OCI-LY7 (cell line): ENCODE results near the gene KIAA1328. TPM values are rescaled to one million over a fixed set of nuclear protein-coding genes. Genes with fewer than 3 reads are reported as not detected.
"Not testable (repeated sequence)": the region's sequence is repeated elsewhere in the genome, so short reads cannot be mapped to it uniquely, and the experiment has no call there.

Source experiments
- BruUV-seq: library from RNA; stranded (reverse); fragments of 400-500 nt; replicated peaks from 2 replicates; lab custom pipeline; 2021; lab: Mats Ljungman, UMichigan
- CTCF ChIA-PET: fragments of 300-600 bp; sonication (Branson Sonifier 250); formaldehyde crosslinking; loops from one replicate; lab custom pipeline; 2022; ENCODE audit warnings: antibody characterized with exemption; ENCODE audit not compliant: unreplicated experiment; lab: Charles Lee
- POLR2A ChIA-PET: fragments of 300-600 bp; sonication (Branson Sonifier 250); formaldehyde crosslinking; loops from one replicate; lab custom pipeline; 2022; ENCODE audit warnings: antibody characterized with exemption; lab: Charles Lee
- DNase-seq: peaks from one replicate; pipeline ENCODE4 v3.0.0-alpha.2; 2015; ENCODE audit warnings: low spot score
- H2AFZ ChIP-seq: fragments of 200-600 bp; sonication (generic), shearing (Covaris generic); 2 replicates; pipeline ENCODE4 v1.6.1; 2014; ENCODE audit warnings: mild to moderate bottlenecking, antibody characterized with exemption, low read length, moderate library complexity
- H3K27ac ChIP-seq: fragments of 200-600 bp; sonication (generic); 2 replicates; pipeline ENCODE4 v1.5.1; 2014; ENCODE audit warnings: mixed run types, low read depth, mild to moderate bottlenecking, moderate library complexity, low read length, inconsistent platforms; ENCODE audit not compliant: poor library complexity, severe bottlenecking
- H3K36me3 ChIP-seq: fragments of 200-600 bp; sonication (generic); 2 replicates; pipeline ENCODE4 v1.6.1; 2014; ENCODE audit warnings: mild to moderate bottlenecking, antibody characterized with exemption, low read length, moderate library complexity, mixed read lengths; ENCODE audit not compliant: insufficient read depth
- H3K4me1 ChIP-seq: fragments of 200-600 bp; sonication (generic); 2 replicates; pipeline ENCODE4 v1.5.1; 2014; ENCODE audit warnings: mild to moderate bottlenecking, low read length; ENCODE audit not compliant: insufficient read depth, poor library complexity, severe bottlenecking
- H3K4me2 ChIP-seq: fragments of 200-600 bp; sonication (generic); 2 replicates; pipeline ENCODE4 v1.6.1; 2014; ENCODE audit warnings: mild to moderate bottlenecking, low read length
- H3K4me3 ChIP-seq: fragments of 200-600 bp; sonication (generic); 2 replicates; pipeline ENCODE4 v1.5.1; 2014; ENCODE audit warnings: mild to moderate bottlenecking, low read depth, low read length; ENCODE audit not compliant: poor library complexity, severe bottlenecking
- H3K79me2 ChIP-seq: fragments of 200-600 bp; sonication (generic); 2 replicates; pipeline ENCODE4 v1.6.1; 2016; ENCODE audit warnings: low read depth, mild to moderate bottlenecking, low read length, moderate library complexity, mixed read lengths; ENCODE audit not compliant: insufficient read depth
- H3K9me2 ChIP-seq: fragments of 200-600 bp; sonication (generic); 2 replicates; pipeline ENCODE4 v1.6.1; 2016; ENCODE audit warnings: mild to moderate bottlenecking, low read length, mixed read lengths; ENCODE audit not compliant: insufficient read depth
- H3K9me3 ChIP-seq: fragments of 200-600 bp; sonication (generic); 2 replicates; pipeline ENCODE4 v1.6.1; 2014; ENCODE audit warnings: mild to moderate bottlenecking, mixed run types, low read length, mixed read lengths
- H4K20me1 ChIP-seq: fragments of 200-600 bp; sonication (generic); 2 replicates; pipeline ENCODE4 v1.6.1; 2014; ENCODE audit warnings: mild to moderate bottlenecking, antibody characterized with exemption, low read length, moderate library complexity, mixed read lengths; ENCODE audit not compliant: insufficient read depth
- EZH2phosphoT487 ChIP-seq: fragments of 200-600 bp; sonication (generic); IDR thresholded peaks from 2 replicates; pipeline ENCODE4 v1.6.1; 2018; ENCODE audit warnings: low read depth, borderline replicate concordance, mild to moderate bottlenecking, mixed run types, antibody characterized with exemption, low read length, moderate library complexity, mixed read lengths
- intact Hi-C: fragments of 100-400 bp; cut with micrococcal nuclease; formaldehyde crosslinking; loops from one replicate; pipeline ENCODE4 v1.10.0; 2022; ENCODE audit not compliant: unreplicated experiment
- total RNA-seq, 2 experiments: library from RNA; depleted of rRNA in 1 of 2; stranded (reverse); fragments of >200 nt in 1 of 2; shearing (Covaris generic) in 1 of 2; gene quantifications; 2 replicates each; pipeline ENCODE4 v1.2.3, GENCODE V29; 2014 to 2022
- TF ChIP-seq, protein P1 (sequence below): fragments of 200-600 bp; sonication (generic); conservative IDR thresholded peaks from 2 replicates; pipeline ENCODE4 v1.5.1; 2014; ENCODE audit warnings: mild to moderate bottlenecking, antibody characterized with exemption, low read length, moderate library complexity, mixed read lengths

KIAA1328 gene
- total RNA-seq, 2 experiments from 2014 or later, result 3.0 to 5.8 TPM

DNA sequence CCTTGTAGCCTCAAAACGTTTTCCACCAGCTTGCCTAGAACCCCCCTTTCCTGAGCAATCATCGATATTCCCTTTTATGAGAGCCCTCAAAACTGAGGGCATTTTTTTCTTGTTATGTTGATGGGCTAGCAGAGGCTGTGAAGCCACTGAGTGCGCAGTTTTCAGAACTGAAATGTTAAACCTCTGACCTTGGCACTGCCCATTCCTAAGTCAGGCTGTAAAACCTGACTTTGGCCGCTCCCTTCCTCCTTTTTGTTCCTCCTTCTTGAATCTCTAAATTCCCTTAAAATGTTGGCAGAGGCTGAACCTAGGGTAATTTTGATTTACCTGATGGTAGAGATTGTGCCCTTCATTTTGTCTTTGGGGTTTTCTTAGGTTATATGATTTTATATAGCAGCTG, 334.2 kb downstream of the KIAA1328 start:
- intact Hi-C loops, result no loop called here
- Histone ChIP-seq H3K4me1 (no peaks in the 10 kb centered on the region), H3K4me2 (no peak overlapping the region), H4K20me1 (no peaks in the 10 kb centered on the region), H2AFZ (no peak overlapping the region), H3K27ac (no peak overlapping the region), H3K4me3 (no peak overlapping the region), H3K79me2 (no peaks in the 10 kb centered on the region), H3K9me3 (no peaks in the 10 kb centered on the region), H3K36me3 (no peaks in the 10 kb centered on the region), H3K9me2 (no peaks in the 10 kb centered on the region)
- CTCF ChIA-PET, result no interaction called here
- POLR2A ChIA-PET, result interaction anchor here (0.6 kb wide), 1 partner anchor 11 kb away, joined by 4 read pairs; no protein-coding TSS in a partner anchor
- BruUV-seq, result no TSS peak
- TF ChIP-seq, protein P1, sequence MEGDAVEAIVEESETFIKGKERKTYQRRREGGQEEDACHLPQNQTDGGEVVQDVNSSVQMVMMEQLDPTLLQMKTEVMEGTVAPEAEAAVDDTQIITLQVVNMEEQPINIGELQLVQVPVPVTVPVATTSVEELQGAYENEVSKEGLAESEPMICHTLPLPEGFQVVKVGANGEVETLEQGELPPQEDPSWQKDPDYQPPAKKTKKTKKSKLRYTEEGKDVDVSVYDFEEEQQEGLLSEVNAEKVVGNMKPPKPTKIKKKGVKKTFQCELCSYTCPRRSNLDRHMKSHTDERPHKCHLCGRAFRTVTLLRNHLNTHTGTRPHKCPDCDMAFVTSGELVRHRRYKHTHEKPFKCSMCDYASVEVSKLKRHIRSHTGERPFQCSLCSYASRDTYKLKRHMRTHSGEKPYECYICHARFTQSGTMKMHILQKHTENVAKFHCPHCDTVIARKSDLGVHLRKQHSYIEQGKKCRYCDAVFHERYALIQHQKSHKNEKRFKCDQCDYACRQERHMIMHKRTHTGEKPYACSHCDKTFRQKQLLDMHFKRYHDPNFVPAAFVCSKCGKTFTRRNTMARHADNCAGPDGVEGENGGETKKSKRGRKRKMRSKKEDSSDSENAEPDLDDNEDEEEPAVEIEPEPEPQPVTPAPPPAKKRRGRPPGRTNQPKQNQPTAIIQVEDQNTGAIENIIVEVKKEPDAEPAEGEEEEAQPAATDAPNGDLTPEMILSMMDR, result no peak
- TF ChIP-seq EZH2phosphoT487, result no peak
- DNase-seq, result no peak

DNA sequence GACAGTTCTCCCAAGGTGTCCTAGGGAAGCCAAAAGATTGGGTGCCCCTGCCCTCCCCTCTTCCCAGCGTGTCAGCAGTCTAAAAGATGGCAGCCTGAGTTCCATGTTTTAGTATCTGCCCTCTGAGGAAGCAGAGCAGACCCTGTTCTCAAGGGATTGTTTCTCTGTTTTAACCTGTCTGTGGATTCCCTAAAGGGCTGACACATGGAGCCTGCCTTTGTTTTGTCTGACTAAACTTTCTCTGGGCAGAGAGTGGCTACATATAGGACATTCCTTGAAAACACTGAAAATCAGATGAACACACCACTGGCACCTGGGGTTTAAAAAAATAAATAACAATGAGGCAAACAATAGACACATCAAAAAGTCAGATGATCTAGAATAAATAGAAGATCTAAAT, 337.6 kb downstream of the KIAA1328 start:
- Histone ChIP-seq H3K79me2 (no peaks in the 10 kb centered on the region), H3K9me2 (no peaks in the 10 kb centered on the region), H3K4me3 (no peak overlapping the region), H3K9me3 (no peaks in the 10 kb centered on the region), H3K27ac (no peak overlapping the region), H3K36me3 (no peaks in the 10 kb centered on the region), H3K4me1 (no peaks in the 10 kb centered on the region), H3K4me2 (no peak overlapping the region), H2AFZ (no peak overlapping the region), H4K20me1 (no peaks in the 10 kb centered on the region)
- no peak for DNase-seq
- CTCF ChIA-PET, result no interaction called here
- intact Hi-C loops, result no loop called here
- TF ChIP-seq, protein P1, result no peak
- TF ChIP-seq EZH2phosphoT487, result no peak
- POLR2A ChIA-PET, result no interaction called here
- BruUV-seq, result no TSS peak

DNA sequence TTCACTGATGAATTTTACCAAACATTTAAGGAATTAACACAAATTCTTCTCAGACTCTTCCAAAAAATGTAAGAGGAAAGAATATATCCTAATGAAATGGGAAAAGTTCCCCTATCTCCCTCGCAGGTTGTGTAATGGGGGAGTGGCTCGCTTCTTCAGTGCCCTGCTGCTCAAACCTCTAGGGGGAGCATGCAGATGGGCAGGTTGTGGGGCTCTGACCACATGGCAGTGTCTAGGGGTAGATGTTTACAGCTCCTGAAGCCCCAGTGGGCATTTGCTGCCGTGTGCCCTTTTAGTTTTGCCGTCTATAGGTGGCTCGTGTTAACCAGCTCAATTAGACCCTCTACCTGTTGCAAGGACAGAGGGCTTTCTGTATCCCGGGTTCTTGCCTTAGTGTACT, 338.0 kb downstream of the KIAA1328 start:
- H3K36me3 ChIP-seq, H3K4me2 ChIP-seq, H2AFZ ChIP-seq, intact Hi-C loops, POLR2A ChIA-PET, H3K27ac ChIP-seq, CTCF ChIA-PET, H3K9me2 ChIP-seq, H3K4me1 ChIP-seq, H4K20me1 ChIP-seq, H3K79me2 ChIP-seq, H3K4me3 ChIP-seq, BruUV-seq, DNase-seq, H3K9me3 ChIP-seq: not testable (repeated sequence)
